GM13976 (cell line): ENCODE measurements around the gene HECTD1.
A peak's percentile ranks its signal among the peaks of the same experiment; 100 is the strongest.
"Not testable (repeated sequence)": the region's sequence is repeated elsewhere in the genome, so short reads cannot be mapped to it uniquely, and the experiment has no call there.

ENCODE experiments used
- DNase-seq: peaks from one replicate; pipeline ENCODE4 v3.0.0; 2012; ENCODE audit warnings: low spot score
- in situ Hi-C: fragments of 300-500 bp; cut with MboI; formaldehyde crosslinking; loops from one replicate; pipeline ENCODE4 v1.12.0; 2022; ENCODE audit warnings: low sequenced_read_pairs, mixed read lengths, inconsistent platforms; ENCODE audit not compliant: unreplicated experiment
- TF ChIP-seq, protein P1 (sequence below): IDR thresholded peaks from 2 replicates; pipeline ENCODE4 v1.5.1; 2012; ENCODE audit warnings: borderline replicate concordance, mild to moderate bottlenecking; ENCODE audit not compliant: insufficient read depth; ENCODE audit errors: extremely low read depth, missing control alignments, control extremely low read depth

HECTD1 gene

GRCh38 chr14:31208546-31209424 lies 1.2 kb upstream of the HECTD1 start:
- DNase-seq: no peak
- TF ChIP-seq, protein P1, sequence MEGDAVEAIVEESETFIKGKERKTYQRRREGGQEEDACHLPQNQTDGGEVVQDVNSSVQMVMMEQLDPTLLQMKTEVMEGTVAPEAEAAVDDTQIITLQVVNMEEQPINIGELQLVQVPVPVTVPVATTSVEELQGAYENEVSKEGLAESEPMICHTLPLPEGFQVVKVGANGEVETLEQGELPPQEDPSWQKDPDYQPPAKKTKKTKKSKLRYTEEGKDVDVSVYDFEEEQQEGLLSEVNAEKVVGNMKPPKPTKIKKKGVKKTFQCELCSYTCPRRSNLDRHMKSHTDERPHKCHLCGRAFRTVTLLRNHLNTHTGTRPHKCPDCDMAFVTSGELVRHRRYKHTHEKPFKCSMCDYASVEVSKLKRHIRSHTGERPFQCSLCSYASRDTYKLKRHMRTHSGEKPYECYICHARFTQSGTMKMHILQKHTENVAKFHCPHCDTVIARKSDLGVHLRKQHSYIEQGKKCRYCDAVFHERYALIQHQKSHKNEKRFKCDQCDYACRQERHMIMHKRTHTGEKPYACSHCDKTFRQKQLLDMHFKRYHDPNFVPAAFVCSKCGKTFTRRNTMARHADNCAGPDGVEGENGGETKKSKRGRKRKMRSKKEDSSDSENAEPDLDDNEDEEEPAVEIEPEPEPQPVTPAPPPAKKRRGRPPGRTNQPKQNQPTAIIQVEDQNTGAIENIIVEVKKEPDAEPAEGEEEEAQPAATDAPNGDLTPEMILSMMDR: no peak
- in situ Hi-C loops: no loop called here

- DNase-seq: no peak
- TF ChIP-seq, protein P1: no peak
- in situ Hi-C loops: no loop called here
Observed at GRCh38 chr14:31207287-31207754, 272 bp downstream of the HECTD1 start.

GRCh38 chr14:31206536-31207286 lies 882 bp downstream of the HECTD1 start:
- TF ChIP-seq, protein P1: no peak
- in situ Hi-C loops: no loop called here
- peak; percentile 50 for DNase-seq

GRCh38 chr14:31205681-31206535 lies 1.7 kb downstream of the HECTD1 start:
- DNase-seq: no peak
- TF ChIP-seq, protein P1: no peak
- in situ Hi-C loops: no loop called here

DNA sequence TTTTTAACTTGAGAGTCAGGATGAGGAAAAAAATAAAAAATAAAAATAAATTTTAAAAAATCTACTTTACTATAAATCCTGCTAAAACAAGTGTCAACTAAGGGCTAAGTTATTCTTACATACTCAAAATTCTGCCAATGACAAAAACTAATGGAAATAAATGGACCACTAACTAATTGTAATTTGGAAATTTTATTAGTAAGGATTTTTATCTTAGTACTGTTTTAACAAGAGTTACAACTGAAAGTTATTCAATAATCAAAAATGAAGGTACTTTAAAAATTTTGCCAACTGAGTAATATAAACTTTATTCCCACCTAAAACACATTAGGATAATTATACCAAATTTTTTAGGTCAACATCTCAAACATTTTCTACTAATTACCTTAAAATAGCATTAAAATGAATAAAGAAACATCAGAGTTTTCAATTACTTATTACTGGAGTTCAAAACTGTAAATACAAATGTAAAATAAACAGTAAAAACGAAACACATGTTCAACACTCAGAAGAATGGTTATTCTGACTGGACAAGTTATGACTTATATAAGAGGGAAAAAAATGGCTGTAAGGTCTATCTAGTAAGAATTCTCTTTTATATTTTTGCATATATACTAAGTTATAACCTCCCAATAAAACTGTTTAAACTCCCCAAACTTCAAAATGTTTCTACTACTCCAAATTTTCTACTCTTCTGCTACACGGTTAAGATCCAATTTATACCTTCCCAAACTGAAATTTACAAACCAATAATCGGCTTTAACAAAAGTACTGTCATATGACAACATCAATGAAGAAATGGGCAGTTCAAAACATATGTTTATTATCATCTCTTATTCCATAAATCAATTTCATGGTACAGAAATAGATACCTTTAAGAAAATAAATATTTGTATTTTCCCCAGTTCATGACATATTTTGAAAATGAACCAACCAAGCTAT lies 2.7 kb downstream of the HECTD1 start:
- no peak for DNase-seq
- TF ChIP-seq, protein P1: no peak
- in situ Hi-C loops: no loop called here

- DNase-seq, in situ Hi-C loops: not testable (repeated sequence)
Observed at GRCh38 chr14:31203899-31204592, 3.5 kb downstream of the HECTD1 start.
